Tibial artery (tissue), 4 donors: Measurements from ENCODE around the gene HBQ1.

Source experiments
- DNase-seq, 2 donors: peaks; one replicate each; pipeline ENCODE4 v3.0.0-alpha.2; 2019
- H3K27ac ChIP-seq, 2 donors: fragments of 200-600 bp; sonication (generic) in 1 of 2; 1 replicate in 1 of 2; 2 replicates in 1 of 2; pipeline ENCODE4 v1.5.1; 2018 to 2019; ENCODE audit warnings: mild to moderate bottlenecking in 1 of 2
- H3K27me3 ChIP-seq, 2 donors: fragments of 200-600 bp; sonication (generic) in 1 of 2; one replicate each; pipeline versions ENCODE4 v1.5.1 to v1.6.0; 2016 to 2019
- H3K36me3 ChIP-seq, 3 donors: fragments of 200-600 bp; sonication (generic) in 2 of 3; one replicate each; pipeline ENCODE4 v1.5.1; 2016 to 2019; ENCODE audit warnings: mild to moderate bottlenecking in 2 of 3
- H3K4me1 ChIP-seq, 4 donors: fragments of 200-600 bp; sonication (generic) in 2 of 4; 1 replicate in 3 of 4; 2 replicates in 1 of 4; pipeline ENCODE4 v1.5.1; 2016 to 2019
- H3K4me3 ChIP-seq, 2 donors: fragments of 200-600 bp; sonication (generic) in 1 of 2; 1 replicate in 1 of 2; 2 replicates in 1 of 2; pipeline ENCODE4 v1.5.1; 2018 to 2019; ENCODE audit warnings: mild to moderate bottlenecking in 2 of 2
- H3K9me3 ChIP-seq, 3 donors: fragments of 200-600 bp; sonication (generic) in 1 of 3; one replicate each; pipeline ENCODE4 v1.5.1; 2016 to 2019
- CTCF ChIP-seq, 2 experiments: fragments of 200-600 bp in 1 of 2; fragments of 450-650 bp in 1 of 2; IDR thresholded peaks; one replicate each; pipeline ENCODE4 v1.5.1; 2017 to 2019; ENCODE audit warnings: antibody characterized with exemption in 2 of 2, mild to moderate bottlenecking in 1 of 2, moderate library complexity in 1 of 2
- intact Hi-C: fragments of 100-400 bp; cut with DNase I; formaldehyde crosslinking; loops from one replicate; pipeline ENCODE4 v1.15.0; 2023; ENCODE audit warnings: low total_unique reads

HBQ1 gene

GRCh38 chr16:189604-190186 is 9.4 kb downstream of the HBQ1 start:
- H3K27me3 ChIP-seq: no peaks in the 10 kb centered on the region
- no peaks in the 10 kb centered on the region for H3K9me3 ChIP-seq
- no peak for TF ChIP-seq CTCF (IDR thresholded peaks at IDR 0.05)
- peaks cover 70 to 85% (median 72%) of the 10 kb centered on the region in 3 donors for H3K36me3 ChIP-seq
- intact Hi-C loops: no loop called here
- H3K27ac ChIP-seq: no peak overlapping the region
- H3K4me1 ChIP-seq: no peaks in the 10 kb centered on the region
- DNase-seq: no peak
- H3K4me3 ChIP-seq: no peak overlapping the region

GRCh38 chr16:191831-192230 is 11.6 kb downstream of the HBQ1 start:
- no peaks in the 10 kb centered on the region for H3K4me1 ChIP-seq
- no peak for DNase-seq
- peaks cover 92 to 97% (median 93%) of the 10 kb centered on the region in 3 donors for H3K36me3 ChIP-seq
- no peak overlapping the region for H3K4me3 ChIP-seq
- H3K9me3 ChIP-seq: no peaks in the 10 kb centered on the region
- no peak for TF ChIP-seq CTCF (IDR thresholded peaks at IDR 0.05)
- no peaks in the 10 kb centered on the region for H3K27me3 ChIP-seq
- intact Hi-C loops: no loop called here
- H3K27ac ChIP-seq: no peak overlapping the region

GRCh38 chr16:192686-193085 is 12.4 kb downstream of the HBQ1 start:
- peaks cover 94 to 99% (median 96%) of the 10 kb centered on the region in 3 donors for H3K36me3 ChIP-seq
- no peak overlapping the region for H3K4me3 ChIP-seq
- no peak for TF ChIP-seq CTCF (IDR thresholded peaks at IDR 0.05)
- no peak overlapping the region for H3K27ac ChIP-seq
- no peaks in the 10 kb centered on the region for H3K4me1 ChIP-seq
- no peaks in the 10 kb centered on the region for H3K9me3 ChIP-seq
- no peaks in the 10 kb centered on the region for H3K27me3 ChIP-seq
- intact Hi-C loops: no loop called here
- no peak for DNase-seq

GRCh38 chr16:193441-193840 is 13.2 kb downstream of the HBQ1 start:
- Histone ChIP-seq H3K4me1 (no peaks in the 10 kb centered on the region), H3K27ac (no peak overlapping the region), H3K4me3 (no peak overlapping the region), H3K27me3 (no peaks in the 10 kb centered on the region), H3K9me3 (no peaks in the 10 kb centered on the region), H3K36me3 (peaks cover 96 to 100% (median 98%) of the 10 kb centered on the region in 3 donors)
- DNase-seq: no peak
- intact Hi-C loops: no loop called here
- TF ChIP-seq CTCF (IDR thresholded peaks at IDR 0.05): no peak

- intact Hi-C loops: no loop called here
- TF ChIP-seq CTCF (IDR thresholded peaks at IDR 0.05): no peak
- Histone ChIP-seq H3K9me3 (no peaks in the 10 kb centered on the region), H3K4me3 (no peak overlapping the region), H3K4me1 (no peaks in the 10 kb centered on the region), H3K27ac (no peak overlapping the region), H3K36me3 (peaks cover 96 to 100% (median 100%) of the 10 kb centered on the region in 3 donors), H3K27me3 (no peaks in the 10 kb centered on the region)
- DNase-seq: no peak
Measured at GRCh38 chr16:194516-194915, 14.3 kb downstream of the HBQ1 start.

- Histone ChIP-seq H3K27me3 (no peaks in the 10 kb centered on the region), H3K4me1 (no peaks in the 10 kb centered on the region), H3K4me3 (no peak overlapping the region), H3K9me3 (no peaks in the 10 kb centered on the region), H3K36me3 (peaks cover 84 to 97% (median 89%) of the 10 kb centered on the region in 3 donors), H3K27ac (no peak overlapping the region)
- intact Hi-C loops: no loop called here
- no peak for DNase-seq
- no peak for TF ChIP-seq CTCF (IDR thresholded peaks at IDR 0.05)
Measured at GRCh38 chr16:200388-200787, 20.1 kb downstream of the HBQ1 start.
